ENCODE data around the gene KIF1B.
"Not testable (repeated sequence)": the region's sequence is repeated elsewhere in the genome, so short reads cannot be mapped to it uniquely, and the experiment has no call there.

The KIF1B gene

DNA sequence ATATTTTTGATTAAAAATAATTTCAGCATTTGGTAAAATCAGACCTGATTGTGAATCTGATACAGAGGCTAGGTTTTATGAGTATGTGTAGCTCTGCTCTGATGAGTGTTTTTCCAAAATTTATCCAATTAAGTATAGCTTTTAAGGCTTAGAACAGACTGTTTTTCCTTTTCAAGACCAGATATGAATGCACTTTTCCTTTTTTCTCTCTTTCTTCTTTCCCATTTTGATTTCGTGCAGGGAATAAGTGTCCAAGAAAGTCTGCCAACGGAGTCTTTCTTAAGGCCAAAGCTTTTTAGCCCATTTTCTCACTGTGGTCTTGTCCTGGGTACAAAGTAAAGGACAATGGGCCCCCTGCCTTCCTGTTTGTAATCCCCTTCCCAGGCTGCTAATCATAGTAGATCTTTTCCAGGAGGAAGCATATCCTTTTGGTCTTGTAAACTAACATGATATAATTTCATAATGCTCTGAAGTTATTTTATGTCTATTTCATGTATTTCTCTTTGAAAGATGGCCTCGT lies 2.9 kb downstream of the KIF1B start:
- H3K4me3 ChIP-seq (ENCODE audit: control insufficient read depth, low read depth, low read length) = no peak overlapping the region
- DNase-seq (ENCODE audit: low read depth) = no peak
- TF ChIP-seq CTCF (conservative IDR thresholded peaks at IDR 0.05; ENCODE audit: control insufficient read depth, insufficient read depth, low read depth, low read length) = no peak

DNA sequence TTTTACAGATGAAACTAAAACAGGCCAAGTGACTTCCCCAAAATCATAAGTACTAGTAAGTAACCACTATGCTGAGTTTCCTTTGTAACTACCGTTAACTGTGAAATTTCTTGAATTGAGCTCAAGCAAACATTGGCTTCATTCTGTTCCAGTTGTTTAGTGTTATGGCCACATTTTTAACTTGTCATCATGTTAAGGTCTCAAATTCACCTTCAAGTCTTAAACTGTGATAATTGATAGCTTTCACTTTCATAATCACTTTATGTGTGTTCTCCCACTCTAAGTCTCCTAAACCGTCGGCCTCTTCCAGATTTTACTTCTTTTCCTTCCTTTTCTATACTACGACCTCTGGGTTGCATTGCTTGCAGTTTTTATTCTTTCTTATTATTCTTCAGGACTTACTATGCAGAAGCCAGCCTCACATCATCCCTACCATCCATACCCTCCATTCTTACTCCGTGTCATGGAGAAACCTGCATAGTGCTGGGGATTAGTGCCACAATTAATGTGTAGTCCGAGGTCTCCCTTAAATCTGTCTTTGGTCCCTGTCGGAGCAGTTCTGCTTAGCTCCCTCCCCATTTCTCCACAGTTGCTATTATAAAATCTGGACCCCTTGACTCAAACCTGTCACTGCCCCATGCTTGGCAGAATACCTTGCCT lies 5.8 kb downstream of the KIF1B start:
- H3K4me3 ChIP-seq (ENCODE audit: control insufficient read depth, low read depth, low read length) = no peak overlapping the region
- no peak for TF ChIP-seq CTCF (conservative IDR thresholded peaks at IDR 0.05; ENCODE audit: control insufficient read depth, insufficient read depth, low read depth, low read length)
- DNase-seq (ENCODE audit: low read depth) = no peak

GRCh38 chr1:10217748-10218441 lies 7.5 kb downstream of the KIF1B start:
- TF ChIP-seq CTCF (conservative IDR thresholded peaks at IDR 0.05; ENCODE audit: control insufficient read depth, insufficient read depth, low read depth, low read length) = no peak
- peak; percentile 80 for DNase-seq (ENCODE audit: low read depth)
- H3K4me3 ChIP-seq (ENCODE audit: control insufficient read depth, low read depth, low read length) = no peak overlapping the region

DNA sequence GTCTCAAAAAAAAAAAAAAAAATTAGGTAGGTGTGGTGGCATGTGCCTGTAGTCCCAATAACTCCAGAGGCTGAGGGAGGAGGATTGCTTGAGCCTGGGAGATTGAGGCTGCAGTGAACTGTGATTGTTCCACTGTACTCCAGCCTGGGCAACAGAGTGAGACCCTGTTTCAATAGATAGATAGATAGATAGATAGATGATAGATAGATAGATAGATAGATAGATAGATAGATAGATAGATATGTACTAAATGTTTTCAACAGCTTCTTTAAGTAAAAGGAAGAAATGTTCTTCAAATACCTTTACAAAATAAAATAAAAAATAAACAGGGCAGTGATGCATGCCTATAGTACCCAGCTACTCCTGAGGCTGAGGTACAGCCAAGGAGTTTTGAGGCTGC lies 9.8 kb downstream of the KIF1B start:
- no peak for DNase-seq (ENCODE audit: low read depth)
- no peak overlapping the region for H3K4me3 ChIP-seq (ENCODE audit: control insufficient read depth, low read depth, low read length)
- no peak for TF ChIP-seq CTCF (conservative IDR thresholded peaks at IDR 0.05; ENCODE audit: control insufficient read depth, insufficient read depth, low read depth, low read length)

DNA sequence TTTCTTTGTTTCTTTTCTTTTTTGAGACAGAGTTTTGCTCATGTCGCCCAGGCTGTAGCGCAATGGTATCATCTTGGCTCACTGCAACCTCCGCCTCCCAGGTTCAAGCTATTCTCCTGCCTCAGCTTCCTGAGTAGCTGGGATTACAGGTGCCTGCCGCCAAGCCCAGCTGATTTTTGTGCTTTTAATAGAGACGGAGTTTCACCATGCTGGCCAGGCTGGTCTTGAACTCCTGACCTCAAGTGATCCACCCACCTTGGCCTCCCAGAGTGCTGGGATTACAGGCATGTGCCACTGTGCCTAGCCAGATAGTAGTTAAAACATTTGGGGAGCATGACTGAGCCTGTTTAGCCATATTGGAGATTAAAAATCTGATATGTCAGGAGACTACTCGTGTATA lies 10.3 kb downstream of the KIF1B start:
- DNase-seq (ENCODE audit: low read depth); H3K4me3 ChIP-seq (ENCODE audit: control insufficient read depth, low read depth, low read length): not testable (repeated sequence)

DNA sequence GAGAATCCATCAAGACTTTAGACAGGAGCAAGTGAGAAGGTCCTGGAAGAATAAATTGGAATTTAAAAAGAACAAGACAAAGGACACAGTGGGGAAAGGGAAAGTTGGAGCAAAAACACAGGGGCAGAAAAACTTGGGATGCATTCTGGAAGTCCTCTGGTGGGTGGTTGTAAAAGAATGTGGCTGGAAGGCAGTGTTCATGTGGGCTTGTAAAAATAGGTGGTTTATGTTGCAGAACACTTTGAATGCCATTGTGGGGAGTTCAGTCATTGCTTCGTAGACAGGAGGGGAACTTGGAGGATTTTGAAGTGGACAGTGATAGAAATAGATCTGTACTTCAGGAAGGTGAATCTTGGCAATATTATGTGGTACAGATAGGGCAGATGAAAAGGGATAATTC lies 15.2 kb downstream of the KIF1B start:
- no peak for DNase-seq (ENCODE audit: low read depth)
- H3K4me3 ChIP-seq (ENCODE audit: control insufficient read depth, low read depth, low read length) = no peak overlapping the region
- no peak for TF ChIP-seq CTCF (conservative IDR thresholded peaks at IDR 0.05; ENCODE audit: control insufficient read depth, insufficient read depth, low read depth, low read length)

DNA sequence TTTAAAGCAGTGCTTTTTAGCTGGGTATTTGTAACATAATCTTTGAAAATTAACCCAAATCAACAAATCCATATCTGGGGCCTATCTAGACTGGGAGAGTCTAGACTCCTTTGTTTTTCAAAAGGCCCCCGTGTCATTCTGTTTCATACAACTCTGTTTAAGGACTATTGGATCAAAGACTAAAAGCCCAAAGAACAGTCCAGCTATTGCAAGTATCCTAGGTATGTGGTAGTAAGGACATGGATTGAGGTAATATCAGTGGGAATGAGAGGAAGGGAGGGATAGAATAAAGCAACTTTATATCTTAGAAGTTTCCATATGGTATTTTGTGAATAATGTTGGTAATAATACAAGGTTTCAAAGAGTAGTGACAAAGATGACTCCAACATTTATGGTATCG lies 18.2 kb downstream of the KIF1B start:
- no peak overlapping the region for H3K4me3 ChIP-seq (ENCODE audit: control insufficient read depth, low read depth, low read length)
- no peak for DNase-seq (ENCODE audit: low read depth)
- TF ChIP-seq CTCF (conservative IDR thresholded peaks at IDR 0.05; ENCODE audit: control insufficient read depth, insufficient read depth, low read depth, low read length) = no peak
